ENCODE data around the gene RHBDF2.

The RHBDF2 gene

DNA sequence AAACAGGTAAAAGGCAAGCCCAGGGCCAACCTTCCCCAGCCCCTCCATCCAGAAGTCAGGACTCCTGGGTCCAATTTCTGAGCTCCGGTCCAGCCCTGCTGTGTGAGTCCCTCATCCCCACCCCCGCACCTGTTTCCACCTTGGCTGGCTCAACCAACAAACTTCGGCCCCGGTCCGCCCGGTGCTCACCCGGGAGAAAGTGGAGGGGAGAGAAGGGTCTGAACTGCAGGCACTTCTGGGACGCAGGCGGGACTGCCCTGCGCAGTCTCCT, 541 bp downstream of the RHBDF2 start:
- DNase-seq (ENCODE audit: low read depth), result no peak

GRCh38 chr17:76500074-76500746, 1.0 kb downstream of the RHBDF2 start:
- DNase-seq (ENCODE audit: low read depth), result no peak

DNA sequence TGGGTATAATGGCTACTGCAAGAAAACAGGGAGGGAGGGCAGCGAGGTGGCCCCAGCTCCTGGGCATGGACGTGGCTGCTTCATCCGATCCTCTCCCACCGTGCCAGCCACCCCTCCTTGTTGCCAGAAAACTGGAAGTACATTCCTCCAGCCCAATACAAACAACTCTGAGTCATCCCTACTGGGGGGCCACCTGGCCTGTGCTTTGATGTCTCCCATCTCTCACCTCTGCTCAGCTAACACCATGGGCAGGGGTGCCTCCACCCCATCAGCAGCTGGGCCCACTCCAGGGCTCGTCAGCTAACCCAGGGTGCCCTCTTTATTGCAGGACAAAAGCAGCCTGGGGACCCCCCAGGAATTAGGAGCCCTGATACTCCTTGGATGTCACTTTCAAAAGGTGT, 2.0 kb downstream of the RHBDF2 start:
- DNase-seq (ENCODE audit: low read depth), result no peak

GRCh38 chr17:76498876-76499251, 2.4 kb downstream of the RHBDF2 start:
- DNase-seq (ENCODE audit: low read depth), result no peak

- DNase-seq (ENCODE audit: low read depth), result no peak
These were observed 3.0 kb downstream of the RHBDF2 start for GRCh38 chr17:76497979-76498875.

DNA sequence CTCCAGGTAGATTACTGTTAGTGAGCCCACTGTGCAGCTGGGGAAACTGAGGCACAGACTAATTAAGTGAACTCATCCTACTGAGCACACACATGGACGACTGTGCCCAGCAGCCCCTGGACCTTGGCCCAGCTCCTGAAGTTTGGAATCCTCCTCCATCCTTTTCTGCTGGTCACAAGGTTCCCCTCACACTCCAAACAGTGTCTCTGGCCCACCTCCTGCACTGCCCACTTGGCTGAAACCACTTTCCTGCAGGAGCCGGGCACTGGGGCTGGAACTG, 3.6 kb downstream of the RHBDF2 start:
- DNase-seq (ENCODE audit: low read depth), result no peak

GRCh38 chr17:76496464-76496863, 4.8 kb downstream of the RHBDF2 start:
- no peak for DNase-seq (ENCODE audit: low read depth)

- DNase-seq (ENCODE audit: low read depth), result no peak
These were observed 5.4 kb downstream of the RHBDF2 start for GRCh38 chr17:76495663-76496400.

- no peak for DNase-seq (ENCODE audit: low read depth)
These were observed 7.6 kb downstream of the RHBDF2 start for GRCh38 chr17:76493505-76494167.

GRCh38 chr17:76492989-76493501, 8.2 kb downstream of the RHBDF2 start:
- peak; percentile 35 for DNase-seq (ENCODE audit: low read depth)

DNA sequence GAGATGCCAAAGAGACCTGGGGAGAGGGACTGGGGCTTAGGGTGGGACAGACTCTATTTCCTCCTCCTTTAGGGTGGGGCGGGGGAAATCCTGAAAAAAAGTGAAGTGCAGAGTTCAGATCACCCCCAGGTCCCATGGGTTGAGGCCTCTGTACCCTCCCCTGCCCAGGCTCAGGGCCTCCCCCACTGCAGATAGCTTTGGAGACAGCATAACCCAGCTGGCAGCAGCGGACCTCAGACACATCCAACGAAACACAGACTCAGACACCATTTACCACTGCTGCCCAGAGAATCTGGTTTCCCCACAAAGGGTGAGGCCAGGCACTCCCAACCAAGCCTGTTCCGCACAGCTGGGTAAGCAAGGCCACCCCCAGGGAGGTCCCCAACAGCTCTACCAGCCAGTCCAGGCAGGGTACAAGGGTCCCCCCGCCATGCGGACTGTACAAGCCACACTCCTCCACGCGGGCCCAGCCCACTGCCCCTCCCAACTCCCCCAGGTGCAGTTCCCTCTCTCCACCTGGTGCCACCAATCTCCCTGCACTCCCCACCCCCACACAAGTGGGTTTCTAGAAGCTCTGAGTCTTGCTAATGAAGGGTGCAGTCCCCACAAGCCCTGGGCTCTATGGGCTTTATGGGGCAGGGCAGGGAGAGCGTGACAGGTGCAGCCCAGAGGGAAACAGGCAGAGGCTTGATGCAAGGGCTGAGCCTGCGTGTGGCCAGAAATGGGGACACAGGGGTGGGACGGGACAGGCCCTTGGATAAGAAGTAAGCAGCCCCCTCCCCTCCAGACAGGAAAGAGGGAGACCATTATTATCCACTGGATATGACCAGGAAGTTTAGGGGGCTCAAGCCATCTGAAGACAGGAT, 8.9 kb downstream of the RHBDF2 start:
- DNase-seq (ENCODE audit: low read depth), result no peak

- no peak for DNase-seq (ENCODE audit: low read depth)
These were observed 9.7 kb downstream of the RHBDF2 start for GRCh38 chr17:76491271-76492122.

GRCh38 chr17:76490112-76490710, 11.0 kb downstream of the RHBDF2 start:
- DNase-seq (ENCODE audit: low read depth), result no peak

DNA sequence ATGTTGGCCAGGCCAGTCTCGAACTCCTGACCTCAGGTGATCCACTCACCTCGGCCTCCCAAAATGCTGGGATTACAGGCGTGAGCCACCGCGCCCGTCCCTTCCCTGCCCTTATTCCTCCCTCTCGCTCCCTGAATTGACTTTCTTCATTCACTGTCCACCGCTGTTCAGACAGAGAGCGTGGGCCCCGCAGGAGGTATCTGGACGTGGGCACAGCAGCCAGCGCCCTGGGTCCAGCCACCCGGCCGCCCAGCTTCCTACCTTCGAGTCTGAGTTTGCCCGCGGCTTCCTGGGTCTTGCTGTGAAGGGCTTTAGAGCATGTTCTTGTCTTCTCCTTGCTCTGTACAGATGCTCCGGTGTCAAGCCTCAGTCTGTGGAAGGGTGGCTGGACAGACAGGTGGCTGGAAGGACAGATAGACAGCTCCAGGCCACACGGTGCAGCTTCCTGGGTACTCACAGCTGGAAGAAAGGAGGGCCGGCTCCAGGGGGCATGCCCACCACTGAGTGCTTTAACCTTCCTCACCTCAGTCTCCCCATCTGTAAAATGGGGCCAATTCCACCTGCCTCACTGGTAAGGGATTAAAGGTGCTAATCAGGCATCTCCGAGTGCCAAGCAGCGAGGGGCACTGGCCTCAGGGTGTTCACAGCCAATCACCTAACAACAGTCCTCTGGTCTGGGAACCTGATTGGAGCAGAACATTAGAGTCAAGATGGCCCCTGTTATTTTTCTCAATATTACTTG, 13.6 kb downstream of the RHBDF2 start:
- DNase-seq (ENCODE audit: low read depth), result no peak

DNA sequence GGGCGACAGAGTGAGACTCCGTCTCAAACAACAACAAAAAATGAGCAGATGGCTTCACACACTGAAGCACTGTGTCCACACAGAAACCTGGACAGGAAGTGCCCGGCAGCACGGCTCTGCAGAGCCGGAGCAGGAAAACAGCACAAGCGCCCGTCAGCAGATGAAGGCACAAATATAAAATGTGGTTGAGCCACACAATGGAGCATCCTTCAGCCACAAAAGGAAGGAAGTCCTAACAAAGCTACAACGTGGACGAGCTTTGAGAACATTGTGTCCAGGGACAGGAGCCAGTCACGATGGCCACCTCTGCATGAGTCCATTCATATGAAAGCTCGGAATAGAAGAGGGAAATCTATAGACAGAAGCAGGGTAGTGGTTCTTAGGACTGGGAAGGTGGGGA, 15.7 kb downstream of the RHBDF2 start:
- DNase-seq (ENCODE audit: low read depth), result no peak

DNA sequence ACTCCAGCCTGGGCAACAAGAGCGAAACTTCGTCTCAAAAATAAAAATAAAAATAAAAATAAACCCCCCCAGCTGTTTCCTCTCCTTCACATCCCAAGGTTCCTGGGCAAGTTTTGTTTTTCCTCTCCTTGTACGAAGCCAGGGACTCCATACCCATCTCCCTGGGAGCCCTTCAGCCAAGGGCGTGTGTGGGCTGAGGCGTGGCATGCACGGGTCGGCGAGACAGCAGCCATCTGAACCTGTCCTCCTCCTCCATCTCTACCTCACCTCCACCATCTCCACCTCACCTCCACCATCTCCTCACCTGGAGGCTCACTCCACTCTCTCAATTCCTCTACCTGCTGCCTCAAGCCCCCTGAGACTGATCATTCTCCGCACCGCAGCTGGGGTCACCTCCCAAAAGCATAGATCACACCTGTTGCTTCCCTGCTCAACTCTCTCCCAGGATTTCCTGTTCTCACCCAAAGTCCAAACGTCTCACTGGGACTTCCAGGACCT, 16.9 kb downstream of the RHBDF2 start:
- no peak for DNase-seq (ENCODE audit: low read depth)

DNA sequence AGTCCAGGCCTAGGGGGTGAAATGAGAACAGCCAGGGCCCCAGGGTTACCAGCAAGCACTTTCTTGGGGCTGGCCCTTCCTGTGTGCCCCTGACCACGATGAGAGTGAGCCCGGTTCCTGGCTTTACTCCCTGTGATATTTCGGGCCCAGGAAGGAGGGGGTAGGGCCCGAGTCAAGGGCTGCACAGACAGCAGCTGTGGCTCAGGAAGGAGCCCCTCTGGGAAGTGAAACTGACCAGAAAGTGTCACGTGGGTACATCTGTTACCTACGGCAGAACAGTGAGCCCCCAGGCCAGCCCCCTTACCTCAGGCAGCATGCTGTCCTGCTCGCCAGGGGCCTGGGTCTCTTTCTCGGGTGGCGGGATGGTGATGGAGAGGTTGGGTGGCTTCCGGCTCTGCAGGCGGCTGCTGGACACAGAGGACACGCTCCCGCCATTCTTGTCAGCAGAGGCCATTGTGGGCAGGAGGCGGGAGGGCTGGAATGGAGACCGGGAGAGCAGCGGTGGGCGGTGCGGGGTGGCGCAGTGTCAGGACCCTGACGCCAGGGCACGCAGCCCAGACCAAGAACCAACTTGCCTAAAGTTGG, 20.1 kb downstream of the RHBDF2 start:
- no peak for DNase-seq (ENCODE audit: low read depth)

- DNase-seq (ENCODE audit: low read depth), result no peak
These were observed 20.6 kb downstream of the RHBDF2 start for GRCh38 chr17:76480632-76481031.

DNA sequence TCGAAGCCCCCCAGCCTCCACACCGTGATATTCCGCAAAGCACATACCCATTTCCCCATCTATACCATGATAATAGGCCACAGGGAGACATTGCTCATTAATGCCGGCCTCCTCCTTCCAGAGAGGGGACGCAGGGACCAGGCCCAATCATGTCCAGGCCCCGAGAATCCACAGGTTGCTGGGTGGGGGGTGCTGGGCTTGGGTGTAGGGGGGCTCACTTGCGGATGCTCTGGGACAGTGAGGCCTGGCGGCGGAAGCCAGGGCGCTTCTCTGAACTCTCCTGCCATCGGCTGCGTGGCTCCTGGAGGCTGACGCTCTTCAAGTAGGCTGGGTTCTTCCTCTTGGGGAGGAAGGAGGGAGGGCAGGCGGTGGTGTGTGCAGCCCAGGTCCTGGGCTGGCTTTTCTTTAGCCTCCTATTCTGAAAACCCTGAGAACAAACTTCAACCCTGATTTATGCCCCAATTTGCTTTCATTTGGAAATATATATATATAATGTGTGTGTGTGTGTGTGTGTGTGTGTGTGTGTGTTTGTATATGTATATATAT, 21.6 kb downstream of the RHBDF2 start:
- DNase-seq (ENCODE audit: low read depth), result no peak

Data from stimulated activated CD8-positive, alpha-beta memory T cell treated with anti-CD3 and anti-CD28 coated beads, Interleukin-12 subunit alpha, Interleukin-12 subunit beta, amount 100 ng/mL, for 4 hours (primary cell).